GM06990 (cell line): ENCODE measurements around the gene SLC16A14.

Source experiments
- DNase-seq: peaks from one replicate; pipeline ENCODE4 v3.0.0-alpha.2; 2011; ENCODE audit not compliant: insufficient read length; ENCODE audit errors: extremely low read depth
- H3K27me3 ChIP-seq: replicated peaks from 2 replicates; pipeline ENCODE4 v1.6.0; 2011; ENCODE audit warnings: low read length; ENCODE audit not compliant: control insufficient read depth, insufficient read depth
- H3K36me3 ChIP-seq: 2 replicates; pipeline ENCODE4 v1.5.1; 2011; ENCODE audit warnings: low read length; ENCODE audit not compliant: control insufficient read depth, insufficient read depth
- H3K4me3 ChIP-seq: replicated peaks from 2 replicates; pipeline ENCODE4 v1.5.1; 2011; ENCODE audit warnings: low read depth, mild to moderate bottlenecking, control low read depth, low read length
- CTCF ChIP-seq: IDR thresholded peaks from 2 replicates; pipeline ENCODE4 v1.5.1; 2011; ENCODE audit warnings: low read length, control low read depth, mild to moderate bottlenecking, inconsistent platforms; ENCODE audit not compliant: insufficient read depth, poor library complexity, severe bottlenecking

SLC16A14 gene

GRCh38 chr2:230010501-230010900, 58.2 kb downstream of the SLC16A14 start:
- no peak for DNase-seq
- Histone ChIP-seq H3K4me3 (no peak overlapping the region), H3K36me3 (no peaks in the 10 kb centered on the region), H3K27me3 (no peaks in the 10 kb centered on the region)
- no peak for TF ChIP-seq CTCF

DNA sequence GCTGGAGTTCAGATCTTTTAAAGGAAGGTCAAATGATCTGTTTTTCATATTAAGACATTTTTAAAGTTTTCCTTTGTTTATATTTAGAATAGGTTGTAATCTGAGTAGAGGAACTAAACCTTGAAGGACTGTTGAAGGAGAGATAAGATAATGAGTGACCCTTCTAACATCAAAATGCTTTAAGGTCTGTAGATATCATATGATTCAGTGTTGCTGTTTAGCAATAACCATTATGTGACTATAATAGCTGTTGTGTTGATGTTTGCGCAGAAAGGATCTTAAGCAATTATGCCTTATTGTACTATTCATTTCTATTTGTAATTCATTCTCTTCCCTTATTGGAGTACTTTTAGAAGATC, 60.0 kb downstream of the SLC16A14 start:
- no peak for DNase-seq
- no peak for TF ChIP-seq CTCF
- H3K27me3 ChIP-seq: no peaks in the 10 kb centered on the region
- no peaks in the 10 kb centered on the region for H3K36me3 ChIP-seq
- no peak overlapping the region for H3K4me3 ChIP-seq

GRCh38 chr2:230007931-230008707, 60.6 kb downstream of the SLC16A14 start:
- Histone ChIP-seq H3K36me3 (no peaks in the 10 kb centered on the region), H3K27me3 (no peaks in the 10 kb centered on the region), H3K4me3 (no peak overlapping the region)
- DNase-seq: peak; percentile 26
- TF ChIP-seq CTCF: peak; percentile 74

DNA sequence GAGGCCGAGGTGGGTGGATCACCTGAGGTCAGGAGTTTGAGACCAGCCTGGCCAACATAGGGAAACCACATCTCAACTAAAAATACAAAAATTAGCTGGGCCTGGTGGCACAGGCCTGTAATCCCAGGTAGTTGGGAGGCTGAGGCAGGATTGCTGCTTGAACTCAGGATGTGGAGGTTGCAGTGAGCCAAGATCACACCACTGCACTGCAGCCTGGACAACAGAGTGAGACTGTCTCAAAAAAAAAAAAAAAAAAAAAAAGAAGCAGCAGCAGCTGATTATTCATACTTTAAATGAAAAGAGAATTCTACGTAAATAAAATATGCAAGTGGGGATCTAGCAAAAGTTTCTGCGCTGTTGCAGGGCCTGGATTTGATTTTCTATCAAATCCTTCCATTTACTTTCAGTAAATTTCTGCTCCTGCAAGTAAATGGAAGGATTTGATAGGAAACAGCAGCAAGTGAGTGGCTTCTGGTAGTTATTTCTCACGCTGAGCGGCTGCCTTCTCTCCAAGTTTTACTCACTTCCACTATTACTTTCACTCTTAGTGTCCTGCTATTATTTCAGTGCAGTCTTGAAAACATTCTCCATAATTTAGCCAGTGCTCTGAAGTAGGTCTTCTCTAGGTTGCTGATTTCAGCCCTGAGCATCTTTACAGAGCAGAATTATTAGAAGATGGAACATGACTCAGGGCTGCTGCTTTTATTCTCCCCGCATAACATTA, 68.4 kb downstream of the SLC16A14 start:
- Histone ChIP-seq H3K4me3 (no peak overlapping the region), H3K36me3 (no peaks in the 10 kb centered on the region), H3K27me3 (no peaks in the 10 kb centered on the region)
- no peak for TF ChIP-seq CTCF
- peak; percentile 73 for DNase-seq

GRCh38 chr2:229997565-229997964, 71.2 kb downstream of the SLC16A14 start:
- Histone ChIP-seq H3K27me3 (no peaks in the 10 kb centered on the region), H3K4me3 (no peak overlapping the region), H3K36me3 (no peaks in the 10 kb centered on the region)
- DNase-seq: no peak
- no peak for TF ChIP-seq CTCF
